Suprapubic skin (tissue), 4 donors: ENCODE results near the gene CTTNBP2. TPM values are rescaled to one million over a fixed set of nuclear protein-coding genes. Genes with fewer than 3 reads are reported as not detected.
A peak's percentile ranks its signal among the peaks of the same experiment; 100 is the strongest.

Experiments
- DNase-seq, 2 donors: peaks; one replicate each; pipeline ENCODE4 v3.0.0-alpha.2; 2019; ENCODE audit warnings: low spot score in 2 of 2
- H3K27ac ChIP-seq: fragments of 200-600 bp; sonication (generic); one replicate; pipeline ENCODE4 v1.5.1; 2019
- H3K27me3 ChIP-seq: fragments of 200-600 bp; sonication (generic); one replicate; pipeline ENCODE4 v1.5.1; 2019
- H3K36me3 ChIP-seq: fragments of 200-600 bp; sonication (generic); one replicate; pipeline ENCODE4 v1.5.1; 2019
- H3K4me1 ChIP-seq: fragments of 200-600 bp; sonication (generic); one replicate; pipeline ENCODE4 v1.5.1; 2019
- H3K4me3 ChIP-seq: fragments of 200-600 bp; sonication (generic); one replicate; pipeline ENCODE4 v1.5.1; 2019; ENCODE audit warnings: mild to moderate bottlenecking
- H3K9me3 ChIP-seq: fragments of 200-600 bp; sonication (generic); one replicate; pipeline ENCODE4 v1.5.1; 2019
- EP300 ChIP-seq: sonication (generic); formaldehyde crosslinking; IDR thresholded peaks from one replicate; pipeline ENCODE4 v1.6.1; 2017; ENCODE audit warnings: antibody characterized with exemption
- POLR2A ChIP-seq, 2 donors: fragments of 450-650 bp; IDR thresholded peaks; one replicate each; pipeline ENCODE4 v1.6.1; 2017; ENCODE audit warnings: antibody characterized with exemption in 2 of 2, mild to moderate bottlenecking in 2 of 2, moderate library complexity in 2 of 2
- POLR2AphosphoS5 ChIP-seq, 3 donors: sonication (generic); formaldehyde crosslinking; IDR thresholded peaks; one replicate each; pipeline ENCODE4 v1.6.1; 2017; ENCODE audit warnings: antibody characterized with exemption in 3 of 3
- WGBS: methylation state at CpG from one replicate; pipeline ENCODE4 v1.1.5; 2018; 5-methylcytosine and 5-hydroxymethylcytosine counted together
- total RNA-seq, 4 donors: library from RNA; depleted of rRNA; stranded (reverse); fragments of >200 nt; gene quantifications; one replicate each; pipeline ENCODE4 v1.1.0, GENCODE V29; 2016
- TF ChIP-seq, protein P1 (sequence below), 2 donors: fragments of 200-600 bp in 1 of 2; fragments of 450-650 bp in 1 of 2; sonication (generic) in 1 of 2; IDR thresholded peaks; one replicate each; pipeline ENCODE4 v1.5.1; 2016 to 2019; ENCODE audit warnings: antibody characterized with exemption in 2 of 2, mild to moderate bottlenecking in 1 of 2, moderate library complexity in 1 of 2

CTTNBP2 gene
- total RNA-seq, 4 donors from 2014 or later: 2.2 to 8.9 (median 5.3) TPM

DNA sequence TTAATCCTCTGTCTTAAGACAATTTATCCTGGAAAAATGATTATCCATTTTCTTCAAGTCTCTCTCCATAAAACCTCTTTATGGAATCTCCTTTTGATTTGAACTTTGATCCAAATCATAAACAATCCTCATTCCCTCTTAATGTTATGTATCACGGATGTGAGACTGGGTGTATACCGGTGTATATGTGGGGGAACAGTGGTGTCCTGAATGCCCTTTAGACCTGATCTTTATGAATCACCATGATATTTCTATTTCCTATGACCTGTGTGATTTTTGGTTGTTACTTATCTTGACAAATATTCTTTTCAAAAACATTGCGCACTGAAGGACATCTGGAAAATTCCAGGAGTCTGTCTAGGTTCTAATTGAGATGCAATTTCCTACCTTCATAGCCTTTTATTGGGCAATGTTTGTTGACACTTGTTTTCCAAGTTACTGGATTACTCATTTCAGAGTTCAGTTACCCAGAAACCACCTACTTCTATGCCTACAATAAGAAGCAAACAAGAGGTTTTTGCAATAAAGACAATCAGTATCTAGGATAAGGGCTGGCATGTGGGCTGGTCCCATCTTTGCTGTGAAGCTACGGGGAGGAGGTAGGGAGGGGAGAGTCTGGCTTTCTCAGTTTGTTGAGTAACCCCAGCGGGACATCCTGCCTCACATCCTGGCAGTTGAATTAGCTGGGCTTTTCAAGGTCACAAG is 190.4 kb downstream of the CTTNBP2 start:
- Histone ChIP-seq H3K27ac (no peak overlapping the region), H3K36me3 (no peaks in the 10 kb centered on the region), H3K9me3 (no peaks in the 10 kb centered on the region), H3K4me1 (peaks cover 7% of the 10 kb centered on the region), H3K27me3 (no peaks in the 10 kb centered on the region), H3K4me3 (no peak overlapping the region)
- DNase-seq: no peak
- WGBS: 63% methylated on average over 5 of the region's 5 CpGs
- no peak for TF ChIP-seq EP300
- TF ChIP-seq, protein P1, sequence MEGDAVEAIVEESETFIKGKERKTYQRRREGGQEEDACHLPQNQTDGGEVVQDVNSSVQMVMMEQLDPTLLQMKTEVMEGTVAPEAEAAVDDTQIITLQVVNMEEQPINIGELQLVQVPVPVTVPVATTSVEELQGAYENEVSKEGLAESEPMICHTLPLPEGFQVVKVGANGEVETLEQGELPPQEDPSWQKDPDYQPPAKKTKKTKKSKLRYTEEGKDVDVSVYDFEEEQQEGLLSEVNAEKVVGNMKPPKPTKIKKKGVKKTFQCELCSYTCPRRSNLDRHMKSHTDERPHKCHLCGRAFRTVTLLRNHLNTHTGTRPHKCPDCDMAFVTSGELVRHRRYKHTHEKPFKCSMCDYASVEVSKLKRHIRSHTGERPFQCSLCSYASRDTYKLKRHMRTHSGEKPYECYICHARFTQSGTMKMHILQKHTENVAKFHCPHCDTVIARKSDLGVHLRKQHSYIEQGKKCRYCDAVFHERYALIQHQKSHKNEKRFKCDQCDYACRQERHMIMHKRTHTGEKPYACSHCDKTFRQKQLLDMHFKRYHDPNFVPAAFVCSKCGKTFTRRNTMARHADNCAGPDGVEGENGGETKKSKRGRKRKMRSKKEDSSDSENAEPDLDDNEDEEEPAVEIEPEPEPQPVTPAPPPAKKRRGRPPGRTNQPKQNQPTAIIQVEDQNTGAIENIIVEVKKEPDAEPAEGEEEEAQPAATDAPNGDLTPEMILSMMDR (IDR thresholded peaks at IDR 0.05): no peak
- TF ChIP-seq POLR2AphosphoS5 (IDR thresholded peaks at IDR 0.05): no peak
- TF ChIP-seq POLR2A (IDR thresholded peaks at IDR 0.05): no peak

- Histone ChIP-seq H3K27ac (no peak overlapping the region), H3K9me3 (no peaks in the 10 kb centered on the region), H3K36me3 (no peaks in the 10 kb centered on the region), H3K4me3 (no peak overlapping the region), H3K27me3 (no peaks in the 10 kb centered on the region), H3K4me1 (no peaks in the 10 kb centered on the region)
- TF ChIP-seq, protein P1 (IDR thresholded peaks at IDR 0.05): no peak
- no peak for TF ChIP-seq EP300
- no peak for TF ChIP-seq POLR2A (IDR thresholded peaks at IDR 0.05)
- no peak for TF ChIP-seq POLR2AphosphoS5 (IDR thresholded peaks at IDR 0.05)
- DNase-seq: no peak
- WGBS: 86% methylated on average over 3 of the region's 3 CpGs
Measured at GRCh38 chr7:117679120-117679519, 194.1 kb downstream of the CTTNBP2 start.

GRCh38 chr7:117675497-117676435 is 197.5 kb downstream of the CTTNBP2 start:
- peaks cover 14% of the 10 kb centered on the region for H3K4me1 ChIP-seq
- H3K36me3 ChIP-seq: no peaks in the 10 kb centered on the region
- no peak for TF ChIP-seq EP300
- no peak for TF ChIP-seq POLR2A (IDR thresholded peaks at IDR 0.05)
- TF ChIP-seq, protein P1 (IDR thresholded peaks at IDR 0.05): no peak
- no peak for TF ChIP-seq POLR2AphosphoS5 (IDR thresholded peaks at IDR 0.05)
- H3K27ac ChIP-seq: no peak overlapping the region
- WGBS: 65% methylated on average over 3 of the region's 3 CpGs
- H3K9me3 ChIP-seq: no peaks in the 10 kb centered on the region
- H3K27me3 ChIP-seq: no peaks in the 10 kb centered on the region
- DNase-seq: no peak
- H3K4me3 ChIP-seq: no peak overlapping the region

DNA sequence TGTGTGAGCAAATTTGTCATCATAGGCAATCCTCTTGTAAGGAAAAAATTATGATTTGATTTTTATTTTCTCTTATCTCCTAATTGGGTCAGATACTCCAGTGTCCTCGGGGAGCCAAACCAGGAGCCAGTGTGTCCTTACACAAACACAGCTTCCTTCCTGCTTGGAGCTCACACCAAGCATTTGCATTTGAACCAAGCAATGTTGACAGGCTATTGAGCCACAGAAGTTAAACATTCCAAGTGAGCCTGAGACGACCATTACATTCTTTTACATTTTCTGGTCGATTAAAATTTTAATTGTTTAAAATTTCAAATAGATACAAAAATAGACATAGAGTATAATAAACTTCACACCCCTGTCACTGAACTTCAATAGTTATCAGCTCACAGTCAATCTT is 198.6 kb downstream of the CTTNBP2 start:
- Histone ChIP-seq H3K27ac (no peak overlapping the region), H3K36me3 (no peaks in the 10 kb centered on the region), H3K27me3 (no peaks in the 10 kb centered on the region), H3K4me1 (peaks cover 14% of the 10 kb centered on the region), H3K9me3 (no peaks in the 10 kb centered on the region), H3K4me3 (no peak overlapping the region)
- no peak for DNase-seq
- 22% methylated on average over 3 of the region's 3 CpGs for WGBS
- TF ChIP-seq POLR2A (IDR thresholded peaks at IDR 0.05): no peak
- TF ChIP-seq EP300: no peak
- TF ChIP-seq, protein P1 (IDR thresholded peaks at IDR 0.05): no peak
- no peak for TF ChIP-seq POLR2AphosphoS5 (IDR thresholded peaks at IDR 0.05)

GRCh38 chr7:117673839-117674238 is 199.4 kb downstream of the CTTNBP2 start:
- TF ChIP-seq, protein P1 (IDR thresholded peaks at IDR 0.05): peak in 1 of 2 donors; percentile 18
- TF ChIP-seq POLR2AphosphoS5 (IDR thresholded peaks at IDR 0.05) (no peak), EP300 (no peak)
- no peak overlapping the region for H3K4me3 ChIP-seq
- H3K27me3 ChIP-seq: no peaks in the 10 kb centered on the region
- H3K36me3 ChIP-seq: no peaks in the 10 kb centered on the region
- H3K9me3 ChIP-seq: no peaks in the 10 kb centered on the region
- peak overlapping the region; percentile 59 for H3K27ac ChIP-seq
- DNase-seq: no peak
- H3K4me1 ChIP-seq: peaks cover 14% of the 10 kb centered on the region
